ENCODE results near the gene NSMCE1. TPM values are rescaled to one million over a fixed set of nuclear protein-coding genes. Genes with fewer than 3 reads are reported as not detected.

Gene NSMCE1
- total and polyA plus RNA-seq, 3 donors from 2014 or later, result 58.1 to 135 (median 71.1) TPM

DNA sequence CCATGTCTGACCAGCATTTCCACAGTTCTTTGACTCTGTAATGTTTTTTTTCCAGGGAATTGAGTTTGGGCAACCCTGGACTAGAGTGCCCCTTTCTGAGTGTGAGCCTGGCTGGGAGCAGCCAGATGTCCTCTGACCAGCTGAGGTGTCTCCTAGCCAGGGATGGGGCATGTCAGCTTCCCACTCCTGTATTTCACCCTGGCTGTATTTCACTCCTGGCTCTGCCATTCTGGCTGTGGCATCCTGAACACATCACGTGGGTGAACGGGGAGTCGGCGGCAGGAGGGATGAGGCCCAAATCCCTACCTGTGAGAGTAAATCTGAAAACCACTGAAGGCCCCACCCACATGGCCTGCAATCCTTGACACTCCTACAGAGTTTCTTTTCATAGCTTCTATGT is 34.0 kb downstream of the NSMCE1 start:
- no peak overlapping the region for H3K27ac ChIP-seq
- 46 to 50% methylated on average over 4 of the region's 4 CpGs for WGBS, 2 donors
- no peaks in the 10 kb centered on the region for H3K27me3 ChIP-seq
- intact Hi-C loops (cut with DNase I; ENCODE audit: low total_unique reads), result loop anchor here (5.0 kb wide), 1 partner anchor 133 kb away; no protein-coding TSS in a partner anchor
- no peak for TF ChIP-seq POLR2A (IDR thresholded peaks at IDR 0.05)
- TF ChIP-seq, protein P1, sequence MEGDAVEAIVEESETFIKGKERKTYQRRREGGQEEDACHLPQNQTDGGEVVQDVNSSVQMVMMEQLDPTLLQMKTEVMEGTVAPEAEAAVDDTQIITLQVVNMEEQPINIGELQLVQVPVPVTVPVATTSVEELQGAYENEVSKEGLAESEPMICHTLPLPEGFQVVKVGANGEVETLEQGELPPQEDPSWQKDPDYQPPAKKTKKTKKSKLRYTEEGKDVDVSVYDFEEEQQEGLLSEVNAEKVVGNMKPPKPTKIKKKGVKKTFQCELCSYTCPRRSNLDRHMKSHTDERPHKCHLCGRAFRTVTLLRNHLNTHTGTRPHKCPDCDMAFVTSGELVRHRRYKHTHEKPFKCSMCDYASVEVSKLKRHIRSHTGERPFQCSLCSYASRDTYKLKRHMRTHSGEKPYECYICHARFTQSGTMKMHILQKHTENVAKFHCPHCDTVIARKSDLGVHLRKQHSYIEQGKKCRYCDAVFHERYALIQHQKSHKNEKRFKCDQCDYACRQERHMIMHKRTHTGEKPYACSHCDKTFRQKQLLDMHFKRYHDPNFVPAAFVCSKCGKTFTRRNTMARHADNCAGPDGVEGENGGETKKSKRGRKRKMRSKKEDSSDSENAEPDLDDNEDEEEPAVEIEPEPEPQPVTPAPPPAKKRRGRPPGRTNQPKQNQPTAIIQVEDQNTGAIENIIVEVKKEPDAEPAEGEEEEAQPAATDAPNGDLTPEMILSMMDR (IDR thresholded peaks at IDR 0.05), result no peak
- H3K9me3 ChIP-seq, result no peaks in the 10 kb centered on the region
- H3K4me3 ChIP-seq, result no peak overlapping the region
- H3K36me3 ChIP-seq (ENCODE audit: low read depth, missing control alignments), result no peaks in the 10 kb centered on the region
- peaks cover 22% of the 10 kb centered on the region for H3K4me1 ChIP-seq
- no peak for DNase-seq

- intact Hi-C loops (cut with DNase I; ENCODE audit: low total_unique reads), result no loop called here
- Histone ChIP-seq H3K27me3 (no peaks in the 10 kb centered on the region), H3K27ac (no peak overlapping the region), H3K4me3 (no peak overlapping the region), H3K9me3 (no peaks in the 10 kb centered on the region), H3K4me1 (peaks cover 26% of the 10 kb centered on the region), H3K36me3 (ENCODE audit: low read depth, missing control alignments) (no peaks in the 10 kb centered on the region)
- no peak for DNase-seq
- TF ChIP-seq POLR2A (IDR thresholded peaks at IDR 0.05), result no peak
- TF ChIP-seq, protein P1 (IDR thresholded peaks at IDR 0.05), result no peak
- 72 to 92% methylated on average over 8 of the region's 8 CpGs for WGBS, 2 donors
These were observed 34.4 kb downstream of the NSMCE1 start for GRCh38 chr16:27234171-27234570.

GRCh38 chr16:27233731-27234130 is 34.8 kb downstream of the NSMCE1 start:
- H3K4me3 ChIP-seq, result no peak overlapping the region
- no peaks in the 10 kb centered on the region for H3K27me3 ChIP-seq
- H3K27ac ChIP-seq, result no peak overlapping the region
- WGBS, 2 donors, result 94 to 98% methylated on average over 2 to 6 of the region's 6 CpGs
- H3K9me3 ChIP-seq, result no peaks in the 10 kb centered on the region
- intact Hi-C loops (cut with DNase I; ENCODE audit: low total_unique reads), result no loop called here
- peaks cover 29% of the 10 kb centered on the region for H3K4me1 ChIP-seq
- no peak for DNase-seq
- TF ChIP-seq, protein P1 (IDR thresholded peaks at IDR 0.05), result no peak
- no peak for TF ChIP-seq POLR2A (IDR thresholded peaks at IDR 0.05)
- H3K36me3 ChIP-seq (ENCODE audit: low read depth, missing control alignments), result no peaks in the 10 kb centered on the region

- intact Hi-C loops (cut with DNase I; ENCODE audit: low total_unique reads), result no loop called here
- Histone ChIP-seq H3K36me3 (ENCODE audit: low read depth, missing control alignments) (no peaks in the 10 kb centered on the region), H3K4me3 (no peak overlapping the region), H3K27me3 (no peaks in the 10 kb centered on the region), H3K9me3 (no peaks in the 10 kb centered on the region), H3K27ac (no peak overlapping the region), H3K4me1 (peaks cover 29% of the 10 kb centered on the region)
- 77 to 87% methylated on average over 13 of the region's 13 CpGs for WGBS, 2 donors
- DNase-seq, result no peak
- TF ChIP-seq, protein P1 (IDR thresholded peaks at IDR 0.05), result no peak
- TF ChIP-seq POLR2A (IDR thresholded peaks at IDR 0.05), result no peak
These were observed 35.5 kb downstream of the NSMCE1 start for GRCh38 chr16:27232901-27233625.

Data from testis (tissue), 3 donors.